ENCODE measurements around the gene CCDC134.

Gene CCDC134

DNA sequence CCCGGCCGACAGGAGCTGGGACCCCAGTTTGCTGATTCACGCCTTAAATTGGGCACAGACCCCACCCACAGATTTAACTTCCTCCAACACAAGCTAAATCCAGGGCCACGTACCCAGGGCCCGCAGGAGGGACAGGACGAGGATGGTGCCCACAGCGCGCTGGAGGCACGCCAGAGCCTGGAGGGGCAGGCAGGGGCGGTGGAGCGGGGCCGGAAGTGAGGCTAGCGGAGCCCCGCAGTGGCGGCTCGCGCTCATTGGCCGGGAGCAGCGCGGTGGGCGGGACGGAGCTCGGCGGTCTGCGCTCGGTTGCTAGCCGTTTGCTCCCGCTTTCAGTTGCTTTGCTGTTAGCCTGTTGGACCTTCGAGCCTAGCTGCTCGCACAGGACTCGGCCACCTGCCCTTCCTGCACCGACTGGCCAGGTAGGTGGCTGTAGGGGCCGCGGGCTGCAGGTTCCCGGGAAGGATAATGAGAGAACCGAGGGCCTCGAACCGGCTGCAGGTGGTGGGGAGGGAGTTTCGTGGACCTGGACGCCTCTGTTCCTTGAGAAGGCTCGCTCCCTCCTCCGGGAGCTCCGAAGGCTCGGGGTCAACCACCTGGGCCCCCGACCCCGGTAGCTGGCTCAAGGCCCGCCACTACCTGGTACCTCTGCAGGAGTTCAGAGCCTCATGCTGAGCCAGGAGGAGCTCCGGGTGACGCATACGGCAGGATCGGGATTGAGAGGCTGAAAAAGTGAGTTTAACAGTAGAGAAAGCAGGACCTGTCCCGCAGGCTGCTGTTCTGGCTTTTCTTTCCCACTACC lies at the start of gene CCDC134:
Gene CCDC134 (plus strand): TSS at position 332 of the 799 bp plus-strand sequence. CDS start 8,212 bp downstream, outside the sequence.
- peak; percentile 84 for DNase-seq (ENCODE audit: low read depth)

DNA sequence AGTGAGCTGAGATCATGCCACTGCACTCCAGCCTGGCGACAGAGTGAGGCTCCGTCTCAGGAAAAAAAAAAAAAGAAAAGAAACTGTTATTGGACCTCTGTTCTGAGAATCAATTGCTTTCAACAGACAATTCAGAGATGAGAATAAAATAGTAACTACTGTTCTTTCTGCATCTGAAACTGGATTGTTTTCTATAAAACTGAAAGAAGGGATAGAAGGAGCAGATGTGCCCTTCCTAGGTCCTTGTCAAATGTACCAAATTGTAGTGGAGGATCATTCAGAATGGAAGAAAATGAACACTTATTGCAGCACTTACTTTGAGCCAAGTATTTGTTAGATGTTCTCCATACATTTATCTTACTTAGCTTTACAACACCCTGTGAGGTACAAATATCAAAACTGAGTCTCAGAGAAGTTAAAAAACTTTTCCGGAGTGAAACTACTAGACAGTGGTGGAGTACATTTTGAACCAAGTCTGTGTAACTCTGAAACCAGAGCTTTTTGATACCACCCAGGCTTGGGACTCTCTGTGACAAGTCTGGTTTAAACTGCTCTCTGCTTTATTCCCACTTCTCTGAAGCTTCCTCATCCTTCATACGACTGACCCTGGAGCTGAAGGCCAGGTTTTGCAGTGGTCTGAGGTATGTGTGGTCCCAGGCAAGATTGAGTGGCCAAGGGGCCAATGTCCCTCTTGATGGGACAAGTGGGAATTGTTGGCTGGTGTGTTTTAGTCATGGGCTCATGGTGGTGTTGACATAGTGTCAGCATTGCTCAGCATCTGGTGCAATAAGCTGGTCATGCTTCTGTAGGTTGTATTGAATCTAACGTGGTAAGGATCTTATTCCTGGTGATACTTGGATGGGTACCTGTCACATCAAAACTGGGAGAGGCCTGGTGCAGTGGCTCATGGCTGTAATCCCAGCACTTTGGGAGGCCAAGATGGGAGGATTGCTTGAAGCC lies 48.2 kb upstream of the CCDC134 start:
- DNase-seq (ENCODE audit: low read depth), result no peak

DNA sequence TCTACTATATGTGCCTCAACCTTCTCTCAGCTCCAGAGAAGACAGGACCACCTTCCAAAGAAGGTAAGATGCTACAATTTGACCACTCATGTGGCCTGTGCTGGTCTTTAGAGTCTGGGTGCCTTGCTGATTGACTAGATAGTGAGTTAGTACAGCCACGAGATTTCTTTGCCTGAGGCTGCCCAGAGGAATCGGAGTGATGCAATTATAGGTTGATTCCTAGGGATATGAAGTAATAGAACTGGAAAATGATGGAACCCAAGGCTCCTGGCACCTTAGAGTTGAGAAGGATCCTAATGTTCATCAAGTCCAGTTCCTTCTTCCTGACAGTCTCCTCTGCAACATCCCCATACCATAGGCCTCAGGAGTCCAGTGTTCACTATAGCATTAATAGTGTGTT lies 46.5 kb upstream of the CCDC134 start:
- no peak for DNase-seq (ENCODE audit: low read depth)

DNA sequence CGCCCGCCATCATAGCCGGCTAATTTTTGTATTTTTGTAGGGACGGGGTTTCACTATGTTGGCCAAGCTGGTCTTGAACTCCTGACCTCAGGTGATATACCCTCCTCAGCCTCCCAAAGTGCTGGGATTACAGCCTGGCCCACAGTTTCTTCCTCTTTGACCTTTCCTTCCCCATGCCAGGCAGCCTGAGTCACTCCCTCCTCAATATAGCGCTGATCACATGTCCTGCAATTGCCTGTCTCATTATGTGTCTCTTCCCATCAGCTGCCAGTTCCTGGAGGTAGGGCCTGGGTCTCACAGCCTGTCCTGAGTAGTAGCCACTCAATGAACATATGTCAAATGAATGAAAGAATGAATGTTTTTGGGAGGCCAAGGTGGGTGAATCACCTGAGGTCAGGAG lies 43.0 kb upstream of the CCDC134 start:
- no peak for DNase-seq (ENCODE audit: low read depth)

DNA sequence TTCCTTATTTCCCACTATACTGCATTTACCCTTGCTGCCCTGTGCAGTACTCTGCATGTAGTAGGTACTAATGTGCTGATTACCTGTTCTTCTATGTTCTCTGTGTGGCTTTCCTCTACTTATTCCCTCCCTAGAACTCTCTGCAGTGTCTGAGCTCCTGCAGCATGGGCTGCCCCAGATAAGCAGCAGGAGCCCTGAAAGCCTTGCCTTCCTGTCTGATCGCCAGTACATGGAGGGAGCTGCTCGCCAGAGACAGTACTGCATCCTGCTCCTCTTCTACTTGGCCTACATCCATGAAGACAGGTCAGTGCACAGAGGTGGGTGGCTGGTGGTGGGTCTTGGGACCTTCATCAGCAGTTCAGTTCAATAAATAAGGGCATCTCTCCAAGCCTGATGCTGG lies 42.2 kb upstream of the CCDC134 start:
- DNase-seq (ENCODE audit: low read depth), result no peak

DNA sequence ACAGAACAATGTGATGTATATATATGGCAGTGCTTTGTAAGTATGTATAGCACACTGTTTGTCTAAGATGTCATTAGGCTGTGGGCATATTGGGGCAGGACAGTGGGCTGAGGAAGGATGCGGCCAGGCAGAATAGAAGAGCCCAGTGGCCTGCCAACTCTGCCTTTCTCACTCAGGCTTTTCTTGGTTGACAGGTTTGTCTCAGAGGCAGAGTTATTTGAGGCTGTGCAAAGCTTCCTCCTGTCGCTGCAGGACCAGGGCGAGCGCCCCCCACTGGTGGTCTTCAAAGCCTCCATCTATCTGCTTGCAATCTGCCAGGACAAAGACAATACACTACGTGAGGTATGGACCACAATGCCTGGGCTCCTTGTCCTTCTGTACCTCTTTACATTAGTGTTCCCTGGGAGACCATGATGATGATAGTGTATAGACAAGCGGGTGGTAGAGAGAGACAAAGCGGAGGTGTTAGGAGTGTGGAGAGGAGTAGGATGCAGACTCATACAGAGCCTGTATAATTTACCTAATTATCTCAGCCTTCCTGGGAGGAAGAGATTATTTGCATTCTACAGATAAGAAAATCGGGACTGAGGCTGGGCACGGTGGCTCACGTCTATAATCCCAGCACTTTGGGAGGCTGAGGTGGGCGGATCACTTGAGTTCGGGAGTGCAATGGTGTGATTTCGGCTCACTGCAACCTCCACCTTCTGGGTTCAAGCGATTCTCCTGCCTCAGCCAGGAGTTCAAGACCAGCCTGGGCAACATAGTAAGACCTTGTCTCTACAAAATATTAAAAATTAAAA lies 37.3 kb upstream of the CCDC134 start:
- DNase-seq (ENCODE audit: low read depth), result peak; percentile 11

DNA sequence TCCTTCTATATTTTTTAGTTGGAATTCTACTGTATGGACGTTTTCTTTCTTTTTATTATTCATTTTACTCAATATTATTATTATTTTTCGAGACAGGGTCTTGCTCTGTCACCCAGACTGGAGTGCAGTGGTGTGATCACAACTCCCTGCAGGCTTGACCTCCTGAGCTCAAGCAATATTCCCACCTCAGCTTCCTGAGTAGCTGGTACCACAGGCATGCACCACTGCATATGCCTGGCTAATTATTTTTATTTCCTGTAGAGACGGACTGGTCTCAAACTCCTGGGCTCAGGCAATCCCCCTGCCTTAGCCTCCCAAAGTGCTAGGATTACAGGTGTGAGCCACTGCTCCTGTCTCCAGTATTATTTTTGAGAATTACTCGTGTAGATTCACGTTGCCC lies 34.0 kb upstream of the CCDC134 start:
- DNase-seq (ENCODE audit: low read depth), result no peak

DNA sequence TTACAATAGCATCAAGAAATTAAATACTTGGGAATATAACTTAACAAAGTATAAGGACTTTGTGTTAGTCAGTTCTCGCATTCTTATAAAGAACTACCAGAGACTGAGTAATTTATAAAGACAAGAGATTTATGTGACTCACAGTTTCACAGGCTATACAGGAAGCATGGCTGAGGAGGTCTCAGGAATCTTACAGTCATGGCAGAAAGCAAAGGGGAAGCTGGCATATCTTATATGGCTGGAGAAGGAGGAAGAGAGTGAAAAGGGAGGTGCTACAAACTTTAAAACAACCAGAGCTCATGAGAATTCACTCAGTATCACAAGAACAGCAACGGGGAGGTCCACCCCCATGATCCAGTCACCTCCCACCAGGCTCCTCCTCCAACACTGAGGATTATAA lies 32.0 kb upstream of the CCDC134 start:
- DNase-seq (ENCODE audit: low read depth), result no peak

DNA sequence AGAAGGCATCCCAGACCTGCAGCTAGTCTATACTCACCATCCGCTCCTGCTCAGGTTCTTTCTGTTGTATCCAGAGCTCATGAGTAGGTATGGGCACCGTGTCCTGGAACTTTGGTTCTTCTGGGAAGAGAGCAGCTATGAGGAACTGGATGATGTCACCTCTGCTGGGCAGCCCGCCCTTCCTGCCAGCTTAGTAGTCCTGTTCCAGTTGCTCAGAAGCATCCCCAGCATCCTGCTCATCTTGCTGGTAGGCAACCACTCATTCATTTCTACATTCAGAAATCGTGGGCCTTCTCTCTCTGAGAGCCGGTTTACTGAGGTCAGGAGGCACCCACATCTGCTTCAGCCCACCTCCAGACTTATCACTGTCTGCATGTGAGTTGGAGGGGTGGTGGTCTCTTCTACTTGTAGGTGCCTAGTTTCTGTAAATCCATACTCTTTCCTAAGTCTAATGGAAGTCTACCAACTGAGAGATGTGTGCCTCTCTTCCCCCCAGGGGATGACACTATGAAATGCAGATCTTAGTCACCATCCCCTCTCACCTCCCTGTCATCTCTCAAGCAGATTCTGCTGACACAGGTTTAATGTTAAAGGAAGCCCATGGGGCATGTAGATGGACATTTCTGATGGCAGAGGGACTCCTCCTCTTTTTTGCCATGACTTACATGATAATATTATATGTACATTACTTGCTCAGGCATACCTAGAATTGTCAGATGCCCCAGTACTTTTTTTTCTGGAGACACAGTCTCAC lies 29.6 kb upstream of the CCDC134 start:
- no peak for DNase-seq (ENCODE audit: low read depth)

DNA sequence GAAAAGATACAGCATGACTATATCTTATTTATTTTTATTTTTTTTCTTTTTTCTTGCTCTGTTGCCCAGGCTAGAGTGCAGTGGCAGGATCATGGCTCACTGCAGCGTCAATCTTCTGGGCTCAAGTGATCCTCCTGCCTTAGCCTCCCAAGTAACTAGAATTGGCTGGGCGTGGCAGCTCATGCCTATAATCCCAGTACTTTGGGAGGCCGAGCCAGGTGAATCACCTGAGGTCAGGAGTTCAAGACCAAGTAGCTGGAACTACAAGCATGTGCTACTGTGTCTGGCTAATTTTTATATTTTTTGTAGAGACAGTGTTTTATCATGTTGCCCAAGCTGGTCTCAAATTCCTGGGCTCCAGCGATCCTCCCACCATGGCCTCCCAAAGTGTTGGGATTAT lies 28.3 kb upstream of the CCDC134 start:
- no peak for DNase-seq (ENCODE audit: low read depth)

DNA sequence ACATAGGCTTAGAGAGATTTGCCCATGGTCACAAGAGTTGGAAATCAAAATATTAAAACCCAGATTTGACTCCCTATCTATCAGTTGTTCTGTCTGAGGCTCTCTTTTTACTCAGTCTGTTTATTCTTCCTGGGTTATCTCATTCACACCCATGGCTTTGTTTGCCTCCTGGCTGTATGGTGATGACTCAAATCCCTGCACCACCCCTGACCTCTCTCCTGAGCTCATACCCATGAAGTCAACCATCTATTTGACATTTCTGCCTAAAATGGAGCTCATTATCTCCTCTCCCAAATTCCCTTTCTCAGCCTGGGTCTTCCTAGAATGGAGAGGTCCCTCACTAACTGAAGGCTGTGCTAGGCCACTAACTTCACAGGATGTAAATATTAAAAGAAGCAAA lies 27.8 kb upstream of the CCDC134 start:
- no peak for DNase-seq (ENCODE audit: low read depth)

DNA sequence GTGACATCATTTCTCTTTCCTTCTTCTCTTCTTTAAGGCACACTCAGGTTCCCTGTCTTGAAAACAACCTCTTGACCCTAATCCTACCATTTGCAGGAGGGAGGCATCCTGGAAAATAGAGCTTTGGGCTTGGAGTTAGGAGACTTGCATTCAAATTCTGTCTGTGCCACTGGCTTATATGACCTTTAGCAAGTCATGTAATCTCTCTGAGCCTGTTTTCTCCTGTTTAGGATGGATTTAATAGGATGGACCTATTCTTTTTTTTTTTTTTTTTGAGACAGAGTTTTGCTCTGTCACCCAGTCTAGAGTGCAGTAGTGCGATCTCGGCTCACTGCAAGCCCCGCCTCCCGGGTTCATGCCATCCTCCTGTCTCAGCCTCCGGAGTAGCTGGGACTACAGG lies 25.1 kb upstream of the CCDC134 start:
- DNase-seq (ENCODE audit: low read depth), result no peak

DNA sequence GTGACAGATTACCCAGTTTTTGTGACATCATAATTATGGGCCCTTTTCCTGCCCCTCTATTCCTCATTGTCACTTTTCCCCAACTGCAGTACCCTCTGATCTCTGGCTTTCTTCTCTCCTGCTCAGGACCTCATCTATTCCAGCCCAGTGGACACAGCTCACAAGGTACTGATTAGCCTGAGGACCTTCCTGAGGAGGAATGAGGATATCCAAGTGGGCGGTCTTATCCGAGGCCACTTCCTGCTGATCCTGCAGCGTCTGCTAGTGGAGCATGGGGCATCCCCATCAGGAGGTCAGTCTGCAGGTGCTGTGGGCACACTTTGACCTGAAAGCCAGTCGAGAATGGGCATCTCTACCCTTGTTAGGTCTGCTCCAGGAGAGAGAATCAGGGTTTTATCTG lies 24.5 kb upstream of the CCDC134 start:
- no peak for DNase-seq (ENCODE audit: low read depth)

DNA sequence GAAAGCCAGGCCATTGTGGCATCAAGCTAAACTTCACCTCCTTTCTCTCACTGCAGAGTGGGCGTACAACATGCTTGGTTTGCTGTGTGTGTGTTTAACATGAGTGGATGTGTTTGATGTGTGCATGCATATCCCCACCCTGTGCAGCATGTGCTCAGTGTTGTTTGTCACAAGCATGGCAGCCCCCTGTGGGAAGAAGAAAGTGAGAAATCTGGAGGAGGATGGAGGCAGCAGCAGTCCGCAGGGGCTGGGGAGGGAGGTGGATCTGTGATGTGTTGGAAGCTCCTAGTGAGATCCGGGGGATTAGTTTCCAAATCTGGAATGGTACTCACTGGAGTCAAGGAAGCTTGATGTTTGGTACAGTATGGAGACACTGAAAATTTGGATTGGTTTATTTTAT lies 24.1 kb upstream of the CCDC134 start:
- DNase-seq (ENCODE audit: low read depth), result no peak

DNA sequence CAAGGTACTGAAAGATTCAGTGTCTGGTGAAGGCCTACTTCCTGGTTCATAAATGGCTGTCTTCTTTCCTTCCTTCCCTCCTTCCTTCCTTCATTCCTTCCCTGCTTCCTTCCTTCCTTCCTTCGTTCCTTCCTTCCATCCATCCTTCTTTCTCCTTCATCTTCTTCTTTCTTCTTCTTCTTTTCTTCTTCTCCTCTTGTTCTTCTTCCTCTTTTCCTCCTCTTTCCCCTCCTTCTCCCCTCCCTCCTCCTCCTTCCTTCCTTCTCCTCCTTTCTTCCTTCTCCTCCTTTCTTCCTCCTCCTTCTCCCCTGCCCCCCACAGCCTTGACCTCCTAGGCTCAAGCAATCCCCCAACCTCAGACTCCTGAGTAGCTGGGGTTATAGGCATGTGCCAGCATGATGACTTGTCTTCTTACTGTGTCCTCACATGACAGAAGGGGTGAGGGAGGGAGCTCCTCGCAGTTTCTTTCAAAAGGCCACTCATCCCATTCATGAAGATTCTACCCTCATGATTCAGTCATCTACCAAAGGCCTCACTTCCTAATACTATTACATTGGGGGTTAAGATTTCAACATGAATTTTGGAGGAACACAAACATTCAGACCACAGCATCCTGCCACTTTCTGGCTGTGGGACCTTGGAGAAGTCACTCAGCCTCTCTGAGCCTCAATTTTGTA lies 22.6 kb upstream of the CCDC134 start:
- DNase-seq (ENCODE audit: low read depth), result no peak

DNA sequence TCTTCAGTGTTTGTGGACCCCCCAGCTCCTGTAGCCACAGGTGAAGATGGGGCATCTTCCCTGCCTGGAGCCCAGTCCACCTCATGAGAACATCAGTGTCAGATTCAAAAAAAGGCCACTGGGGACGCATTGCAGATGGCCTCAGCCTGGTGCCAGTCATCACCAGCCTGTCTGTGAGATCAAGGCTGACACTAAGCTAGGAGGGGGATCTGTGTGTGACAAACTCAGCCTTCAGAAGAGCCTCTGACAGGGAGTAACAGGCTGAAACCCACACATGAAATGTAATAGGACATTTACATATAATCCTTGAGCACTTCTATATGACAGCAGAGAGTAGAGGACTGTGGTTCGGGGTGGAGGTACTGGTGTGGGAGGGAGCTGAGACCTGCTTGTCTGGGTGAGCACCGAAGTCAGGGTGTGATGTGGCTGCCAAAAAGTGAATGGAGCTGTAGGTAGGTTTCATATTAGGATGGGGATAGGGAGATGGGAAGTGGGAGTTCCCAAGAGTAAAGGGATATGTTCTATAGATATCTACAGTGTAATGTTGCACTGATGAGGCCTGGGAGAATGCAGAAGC lies 20.5 kb upstream of the CCDC134 start:
- no peak for DNase-seq (ENCODE audit: low read depth)

DNA sequence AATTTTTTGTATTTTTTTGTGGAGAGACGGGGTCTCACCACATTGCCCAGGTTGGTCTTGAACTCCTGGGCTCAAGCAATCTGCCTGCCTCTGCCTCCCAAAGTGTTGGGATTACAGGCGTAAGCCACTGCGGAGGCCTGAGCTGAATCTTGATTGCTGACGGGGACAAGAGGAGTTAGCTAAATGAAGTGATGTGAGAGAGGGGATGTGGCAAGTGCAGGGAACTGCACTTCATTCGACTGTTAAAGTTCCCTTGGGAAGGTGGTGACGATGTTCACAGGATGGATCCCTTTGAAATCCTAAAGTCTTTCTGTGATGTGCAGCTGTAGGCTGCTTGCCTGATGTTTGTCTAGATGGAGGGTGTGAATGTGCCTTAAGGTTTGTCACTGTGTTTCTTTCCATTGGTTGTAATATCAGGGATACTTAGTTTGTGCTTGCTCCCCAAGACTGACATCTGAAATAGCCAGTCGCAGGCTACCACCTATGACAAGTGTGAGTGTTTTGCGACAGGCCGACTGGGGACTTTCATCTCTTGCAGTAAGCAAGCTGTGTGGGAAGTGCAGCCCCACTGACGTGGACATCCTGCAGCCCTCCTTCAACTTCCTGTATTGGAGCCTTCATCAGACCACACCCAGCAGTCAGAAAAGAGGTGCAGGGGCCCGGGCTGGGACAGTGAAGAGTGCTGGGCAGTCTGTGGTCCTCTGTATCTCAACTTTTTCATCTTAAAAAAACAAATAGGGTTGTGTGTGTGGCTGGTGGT lies 19.6 kb upstream of the CCDC134 start:
- DNase-seq (ENCODE audit: low read depth), result peak; percentile 74

DNA sequence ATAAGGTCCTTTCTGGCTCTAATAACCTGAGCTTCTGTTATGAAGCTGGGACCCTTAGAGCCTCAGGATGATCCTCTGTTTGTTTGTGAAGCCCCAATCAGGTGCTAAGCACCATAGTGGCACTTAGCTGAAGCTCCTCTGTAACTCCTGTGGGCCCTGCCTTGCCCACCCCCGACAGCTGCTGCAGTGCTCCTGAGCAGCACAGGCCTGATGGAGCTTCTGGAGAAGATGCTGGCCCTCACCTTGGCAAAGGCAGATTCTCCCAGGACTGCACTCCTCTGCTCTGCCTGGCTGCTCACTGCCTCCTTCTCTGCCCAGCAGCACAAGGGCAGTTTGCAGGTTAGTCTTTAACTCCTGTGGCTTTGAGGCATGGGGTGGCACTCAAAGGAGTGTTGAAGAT lies 19.0 kb upstream of the CCDC134 start:
- DNase-seq (ENCODE audit: low read depth), result no peak

DNA sequence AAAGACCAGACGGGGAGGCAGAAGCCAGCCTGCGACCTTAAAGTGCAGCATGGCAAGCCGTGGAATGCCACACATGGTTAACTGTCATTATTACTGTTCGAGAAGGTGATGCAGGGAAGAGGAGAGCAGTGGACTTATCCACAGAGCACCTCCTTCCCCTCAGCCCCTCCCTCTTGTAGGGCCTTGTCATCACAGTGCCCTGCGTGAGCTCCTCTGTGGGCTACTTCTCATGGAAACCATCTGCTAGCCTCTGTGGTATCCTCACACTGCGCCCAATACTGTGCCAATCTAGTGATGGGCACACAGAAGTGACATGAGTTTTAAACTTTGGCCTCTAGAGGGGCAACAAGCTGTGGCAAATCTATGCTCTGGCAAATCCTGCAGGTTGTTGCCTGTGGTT lies 18.2 kb upstream of the CCDC134 start:
- no peak for DNase-seq (ENCODE audit: low read depth)

DNA sequence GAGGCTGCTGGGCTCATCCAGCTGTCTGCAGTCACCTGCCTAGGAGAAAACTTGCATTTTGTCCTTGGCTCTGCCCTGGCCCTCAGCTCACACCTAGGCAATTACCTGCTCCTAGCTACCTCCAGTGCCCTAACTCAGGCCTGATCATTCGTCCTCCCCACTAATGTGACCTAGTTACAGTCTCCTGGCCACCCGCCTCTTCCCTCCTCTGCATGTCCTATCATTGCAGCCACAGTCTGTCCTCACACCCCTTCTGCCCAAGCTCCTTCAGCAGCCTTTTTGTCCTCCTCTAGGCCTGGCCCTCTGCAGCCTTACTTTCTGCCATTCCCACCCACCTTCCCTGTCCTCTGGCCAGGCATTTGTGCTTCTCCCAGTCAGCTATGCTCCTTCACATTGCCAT lies 17.7 kb upstream of the CCDC134 start:
- DNase-seq (ENCODE audit: low read depth), result no peak

Data from activated T-cell treated with anti-CD3 and anti-CD28 coated beads for 1 hour (primary cell).